GM19452 (cell line): ENCODE data around the gene HNRNPLL.
"Not testable (repeated sequence)": the region's sequence is repeated elsewhere in the genome, so short reads cannot be mapped to it uniquely, and the experiment has no call there.

Experiments used
- ATAC-seq: cut with Tn5 transposase; IDR thresholded peaks from one replicate; pipeline ENCODE4 v1.9.1; 2021; ENCODE audit not compliant: unreplicated experiment

HNRNPLL gene

DNA sequence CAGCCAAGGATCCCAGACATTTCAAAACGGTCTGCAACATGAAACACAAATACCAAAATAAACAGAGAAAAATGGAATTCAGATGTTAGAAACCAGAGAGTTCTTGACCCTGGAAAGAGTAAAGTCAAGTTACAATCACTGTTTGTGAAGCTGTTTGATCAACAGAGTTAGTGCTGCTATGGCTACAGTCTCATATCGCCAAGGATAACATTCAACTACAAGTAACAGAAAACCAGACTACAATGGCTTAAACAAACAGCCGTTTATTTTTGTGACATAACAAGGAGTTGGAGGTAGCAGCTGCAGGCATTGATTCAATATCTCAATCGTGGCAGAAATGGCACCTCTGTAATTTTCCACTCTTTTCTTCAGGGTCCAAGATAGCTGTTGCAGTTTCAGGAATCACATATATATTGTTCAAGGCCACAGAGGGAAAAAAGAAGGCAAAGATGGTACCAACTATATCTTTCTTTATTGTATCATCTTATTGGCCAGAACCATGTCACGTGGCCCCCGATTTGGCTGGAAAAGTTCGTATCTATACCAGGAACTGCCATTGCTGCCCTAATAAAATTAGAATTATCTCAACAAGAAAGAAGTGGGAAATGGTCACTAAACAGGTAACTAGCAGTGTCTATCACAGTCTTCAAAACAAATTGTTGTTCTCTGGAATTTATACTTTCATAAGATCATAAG is 17.7 kb upstream of the HNRNPLL start:
- ATAC-seq = no peak

GRCh38 chr2:38619458-38620164 is 16.9 kb upstream of the HNRNPLL start:
- ATAC-seq = no peak

DNA sequence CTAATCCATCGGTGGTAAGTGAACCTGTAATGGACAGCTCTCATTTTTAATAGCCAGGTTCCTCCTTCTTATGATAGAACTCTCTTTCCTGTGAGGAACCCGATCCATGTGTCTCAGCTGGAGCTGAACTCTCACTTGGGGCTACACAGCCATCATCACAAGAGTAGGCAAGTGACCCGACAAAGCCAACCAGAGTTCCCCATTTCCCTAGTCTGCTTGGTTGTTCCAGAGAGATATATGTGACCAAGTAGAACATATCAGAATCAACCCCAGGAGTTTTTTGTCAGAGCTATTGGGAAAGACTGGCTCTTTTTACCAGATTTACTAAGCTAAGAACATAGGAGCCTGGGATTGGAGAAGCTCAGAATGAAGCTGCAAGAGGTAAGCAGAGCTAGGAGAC is 14.6 kb upstream of the HNRNPLL start:
- no peak for ATAC-seq

DNA sequence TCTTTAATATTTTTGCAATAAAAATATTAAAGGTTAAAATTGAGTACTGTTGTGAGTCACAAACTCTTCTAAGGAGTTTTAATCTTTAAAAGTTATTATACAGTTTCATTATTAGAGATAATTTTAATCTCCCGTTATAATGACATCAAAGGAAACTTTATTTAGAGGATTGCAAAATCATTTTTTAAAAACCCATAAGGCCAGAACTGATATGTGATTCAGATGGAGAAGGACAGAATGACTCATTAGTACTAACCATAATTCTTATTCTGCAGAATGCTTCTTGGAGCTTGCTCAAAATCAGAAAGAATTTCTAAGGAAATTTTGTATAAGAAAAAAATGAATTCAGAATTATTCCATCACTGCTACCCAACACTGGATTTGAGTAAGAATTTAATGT is 12.5 kb upstream of the HNRNPLL start:
- ATAC-seq = no peak

DNA sequence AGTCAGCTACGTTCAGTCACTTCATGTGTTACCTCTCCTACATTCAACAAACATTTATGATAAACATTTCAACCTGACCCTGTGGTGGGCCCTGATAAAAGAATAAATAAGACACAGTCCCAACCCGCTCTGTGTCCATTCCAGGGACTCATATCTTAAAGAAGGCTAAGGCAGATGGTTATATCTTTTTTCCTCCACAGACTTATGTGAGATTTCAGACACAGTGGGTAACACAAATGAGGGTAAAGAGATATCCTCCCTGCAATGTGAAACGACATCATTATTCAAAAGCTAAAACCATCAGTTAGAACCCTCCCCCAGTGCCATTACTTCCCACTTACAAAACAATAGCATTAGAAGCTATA is 11.1 kb upstream of the HNRNPLL start:
- no peak for ATAC-seq

DNA sequence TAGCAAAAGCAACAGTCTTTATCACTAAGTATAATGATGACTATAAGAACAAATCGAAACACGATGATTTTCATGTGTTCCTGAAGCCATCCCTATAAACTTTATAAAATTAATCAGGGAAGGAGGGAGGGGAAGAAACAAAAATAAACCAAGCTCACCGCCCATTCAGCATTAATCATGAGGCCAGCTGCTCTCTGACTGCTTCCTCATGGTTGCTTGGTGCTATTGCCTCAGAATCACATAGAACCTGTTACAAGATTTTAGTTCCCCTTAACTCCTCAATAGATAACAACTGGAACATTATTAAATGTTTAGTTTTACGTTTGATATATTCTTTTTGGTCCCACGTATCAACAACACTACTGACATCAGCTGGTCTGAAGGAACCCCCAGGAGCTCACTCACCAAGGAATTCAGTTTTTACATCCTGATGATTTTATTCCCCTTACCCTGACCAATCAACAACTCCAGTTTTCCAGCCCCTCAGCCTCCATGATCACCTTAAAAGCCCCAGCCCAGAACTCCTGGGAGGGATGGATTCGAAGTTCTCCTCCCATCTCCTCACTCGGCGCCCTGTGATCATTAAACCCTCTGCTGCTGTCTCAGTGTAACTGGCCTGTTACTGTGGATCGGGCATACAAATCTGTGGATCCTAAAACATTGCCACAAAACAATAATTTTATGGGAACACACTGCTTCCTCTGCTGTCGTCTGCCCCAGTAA is 10.6 kb upstream of the HNRNPLL start:
- no peak for ATAC-seq

GRCh38 chr2:38610851-38611801 is 8.4 kb upstream of the HNRNPLL start:
- peak; percentile 52 for ATAC-seq

DNA sequence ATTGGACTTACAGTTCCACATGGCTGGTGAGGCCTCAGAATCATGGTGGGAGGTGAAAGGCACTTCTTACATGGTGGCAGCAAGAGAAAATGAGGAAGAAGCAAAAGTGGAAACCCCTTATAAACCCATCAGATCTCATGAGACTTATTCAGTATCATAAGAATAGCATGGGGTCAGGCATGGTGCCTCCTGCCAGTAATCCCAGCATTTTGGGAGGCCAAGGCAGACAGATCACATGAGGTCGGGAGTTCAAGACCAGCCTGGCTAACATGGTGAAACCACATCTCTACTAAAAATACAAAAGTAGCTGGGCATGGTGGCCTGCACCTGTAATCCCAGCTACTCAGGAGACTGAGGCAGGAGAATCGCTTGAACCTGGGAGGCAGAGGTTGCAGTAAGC is 6.5 kb upstream of the HNRNPLL start:
- not testable (repeated sequence) for ATAC-seq

- ATAC-seq = no peak
Observed at GRCh38 chr2:38608755-38609154, 6.0 kb upstream of the HNRNPLL start.

- ATAC-seq = no peak
Observed at GRCh38 chr2:38605298-38605830, 2.6 kb upstream of the HNRNPLL start.

GRCh38 chr2:38603402-38604290 is 918 bp upstream of the HNRNPLL start:
- peak; percentile 39 for ATAC-seq

DNA sequence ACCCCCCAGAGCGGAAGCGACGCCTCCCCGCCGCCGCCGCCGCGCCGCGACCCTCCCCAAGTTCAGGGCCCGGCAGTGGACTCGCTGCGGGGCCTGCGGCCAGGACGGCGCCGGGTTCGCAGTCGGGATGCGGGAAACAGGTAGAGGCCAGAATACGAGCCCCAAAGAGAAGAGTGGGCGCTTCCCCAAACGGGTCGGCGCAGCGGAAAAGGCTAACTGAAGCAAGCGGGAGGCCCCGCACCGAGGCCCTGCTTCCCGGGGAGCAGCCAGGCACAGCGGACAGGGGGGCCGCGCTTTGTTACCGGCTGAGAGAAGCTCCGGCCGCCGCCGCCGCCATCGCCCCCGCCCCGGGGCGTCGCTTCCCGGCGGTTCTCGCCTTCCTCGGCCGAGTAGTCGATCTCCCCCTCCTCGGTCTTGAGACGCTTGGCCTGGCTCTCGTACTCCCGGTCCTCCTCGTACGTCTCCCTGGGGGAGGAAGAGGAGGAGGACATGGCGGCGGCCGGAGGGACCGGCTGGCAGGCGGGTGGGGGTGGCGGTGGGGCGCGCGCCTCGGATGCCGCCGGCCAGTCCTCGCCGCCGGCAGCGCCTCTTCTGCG is 494 bp downstream of the HNRNPLL start:
- no peak for ATAC-seq

GRCh38 chr2:38601463-38602135 is 1.1 kb downstream of the HNRNPLL start:
- ATAC-seq = no peak

- no peak for ATAC-seq
Observed at GRCh38 chr2:38600921-38601455, 1.7 kb downstream of the HNRNPLL start.

GRCh38 chr2:38600242-38600891 is 2.4 kb downstream of the HNRNPLL start:
- no peak for ATAC-seq

DNA sequence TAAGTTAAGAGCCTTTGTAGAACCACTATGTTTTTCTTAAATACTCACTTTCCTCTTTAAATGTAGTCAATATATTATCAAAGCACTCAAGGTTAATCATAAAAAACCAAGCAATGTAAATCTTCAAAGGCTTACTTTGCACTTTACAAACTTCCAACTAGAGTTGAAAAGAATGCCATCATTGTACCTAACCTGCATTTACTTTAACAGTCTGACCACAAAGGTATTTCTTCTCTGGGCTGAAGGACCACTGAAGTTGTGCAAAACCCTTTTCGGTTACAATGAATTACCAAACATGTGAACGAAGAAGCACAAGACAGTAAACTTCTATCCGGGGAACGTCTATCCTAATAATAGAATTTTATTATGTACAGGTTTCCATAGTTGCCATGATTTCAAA is 3.0 kb downstream of the HNRNPLL start:
- no peak for ATAC-seq

GRCh38 chr2:38598991-38599295 is 3.8 kb downstream of the HNRNPLL start:
- ATAC-seq = no peak
